Measurements from ENCODE around the gene MORN1. TPM values are rescaled to one million over a fixed set of nuclear protein-coding genes. Genes with fewer than 3 reads are reported as not detected.

The MORN1 gene
- total and polyA plus RNA-seq, 8 donors: 4.7 to 9.3 (median 5.3) TPM

DNA sequence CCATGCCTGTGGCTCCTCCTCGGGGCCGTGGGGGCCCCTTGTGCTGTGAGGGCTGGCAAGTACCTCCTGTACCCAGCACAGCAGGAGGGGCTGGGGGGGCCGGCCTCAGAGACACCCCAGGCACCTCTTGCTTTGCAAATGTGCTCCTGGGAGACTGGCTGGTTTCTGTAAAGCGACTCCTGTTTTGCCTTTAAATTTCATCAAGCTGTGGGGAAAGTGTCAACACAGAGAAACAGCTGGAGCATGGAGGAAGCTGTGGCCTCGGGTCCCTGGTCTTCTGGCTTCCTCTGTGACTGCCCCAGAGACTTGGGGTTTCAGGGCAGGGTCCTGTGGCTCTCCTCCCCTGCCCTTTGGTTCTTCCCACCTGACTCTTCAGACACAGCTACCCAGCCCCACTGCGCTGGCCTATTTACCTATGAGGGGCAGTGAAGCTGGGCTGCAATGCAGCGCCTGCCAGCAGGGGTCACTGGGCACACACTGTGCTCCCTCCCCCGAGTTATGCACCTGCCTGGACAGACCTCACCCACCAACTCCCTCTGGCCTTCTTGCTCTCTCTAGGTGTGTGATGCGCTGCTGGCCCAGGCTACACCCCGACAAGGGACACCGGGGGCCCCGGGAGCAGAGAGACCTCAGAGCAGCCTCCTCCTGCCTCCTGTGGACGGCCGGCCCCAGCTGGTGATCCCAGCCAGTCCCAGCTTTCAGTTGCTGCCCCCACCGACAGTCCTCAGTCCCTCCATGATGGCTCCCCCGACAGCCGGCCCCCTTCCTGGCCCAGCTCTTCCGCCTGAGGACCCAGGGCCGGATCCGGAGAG lies 38.6 kb upstream of the MORN1 start:
- H3K27ac ChIP-seq: no peak overlapping the region
- WGBS, 2 donors: 81 to 84% methylated on average over 20 of the region's 20 CpGs
- ATAC-seq (no peak), FAIRE-seq (no peak), DNase-seq (no peak)
- intact Hi-C loops (cut with DNase I): loop anchor here in 1 of 3 donors (10.0 kb wide), 1 partner anchor 205 kb away; the partner anchor contains the start of gene MMEL1
- no peaks in the 10 kb centered on the region for H3K36me3 ChIP-seq
- TF ChIP-seq, protein P1, sequence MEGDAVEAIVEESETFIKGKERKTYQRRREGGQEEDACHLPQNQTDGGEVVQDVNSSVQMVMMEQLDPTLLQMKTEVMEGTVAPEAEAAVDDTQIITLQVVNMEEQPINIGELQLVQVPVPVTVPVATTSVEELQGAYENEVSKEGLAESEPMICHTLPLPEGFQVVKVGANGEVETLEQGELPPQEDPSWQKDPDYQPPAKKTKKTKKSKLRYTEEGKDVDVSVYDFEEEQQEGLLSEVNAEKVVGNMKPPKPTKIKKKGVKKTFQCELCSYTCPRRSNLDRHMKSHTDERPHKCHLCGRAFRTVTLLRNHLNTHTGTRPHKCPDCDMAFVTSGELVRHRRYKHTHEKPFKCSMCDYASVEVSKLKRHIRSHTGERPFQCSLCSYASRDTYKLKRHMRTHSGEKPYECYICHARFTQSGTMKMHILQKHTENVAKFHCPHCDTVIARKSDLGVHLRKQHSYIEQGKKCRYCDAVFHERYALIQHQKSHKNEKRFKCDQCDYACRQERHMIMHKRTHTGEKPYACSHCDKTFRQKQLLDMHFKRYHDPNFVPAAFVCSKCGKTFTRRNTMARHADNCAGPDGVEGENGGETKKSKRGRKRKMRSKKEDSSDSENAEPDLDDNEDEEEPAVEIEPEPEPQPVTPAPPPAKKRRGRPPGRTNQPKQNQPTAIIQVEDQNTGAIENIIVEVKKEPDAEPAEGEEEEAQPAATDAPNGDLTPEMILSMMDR (IDR thresholded peaks at IDR 0.05): no peak
- no peaks in the 10 kb centered on the region for H3K27me3 ChIP-seq
- no peak overlapping the region for H3K4me3 ChIP-seq
- no peaks in the 10 kb centered on the region for H3K9me3 ChIP-seq
- H3K4me1 ChIP-seq: no peaks in the 10 kb centered on the region

DNA sequence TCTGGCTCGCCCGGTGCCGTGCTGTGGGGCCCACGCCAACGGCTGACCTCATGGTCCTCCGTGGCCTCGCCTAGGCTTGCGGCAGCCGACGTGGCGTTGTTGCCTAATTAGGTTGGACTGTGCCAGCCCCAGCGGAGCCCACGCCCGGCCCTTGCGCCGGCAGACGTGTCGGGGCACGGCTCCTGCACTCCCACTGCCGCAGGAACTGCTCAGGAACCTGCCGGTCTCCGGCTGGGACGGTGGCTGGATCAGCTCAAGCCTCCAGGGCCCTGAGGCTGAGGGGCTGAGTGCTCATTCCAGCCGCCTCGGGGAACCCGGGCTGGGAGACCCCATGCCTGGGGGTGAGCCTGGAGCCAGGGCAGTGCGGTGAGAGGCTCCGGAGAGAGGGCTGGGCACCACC lies 37.1 kb upstream of the MORN1 start:
- no peak overlapping the region for H3K27ac ChIP-seq
- H3K4me3 ChIP-seq: no peak overlapping the region
- DNase-seq (no peak), ATAC-seq (peak in 1 of 4 donors; percentile 35), FAIRE-seq (no peak)
- intact Hi-C loops (cut with DNase I): loop anchor here in 1 of 3 donors (10.0 kb wide), 1 partner anchor 206 kb away; the partner anchor contains the start of gene MMEL1
- H3K36me3 ChIP-seq: no peaks in the 10 kb centered on the region
- TF ChIP-seq, protein P1 (IDR thresholded peaks at IDR 0.05): no peak
- H3K27me3 ChIP-seq: no peaks in the 10 kb centered on the region
- H3K4me1 ChIP-seq: no peaks in the 10 kb centered on the region
- WGBS, 2 donors: 82 to 88% methylated on average over 27 to 28 of the region's 28 CpGs
- no peaks in the 10 kb centered on the region for H3K9me3 ChIP-seq

DNA sequence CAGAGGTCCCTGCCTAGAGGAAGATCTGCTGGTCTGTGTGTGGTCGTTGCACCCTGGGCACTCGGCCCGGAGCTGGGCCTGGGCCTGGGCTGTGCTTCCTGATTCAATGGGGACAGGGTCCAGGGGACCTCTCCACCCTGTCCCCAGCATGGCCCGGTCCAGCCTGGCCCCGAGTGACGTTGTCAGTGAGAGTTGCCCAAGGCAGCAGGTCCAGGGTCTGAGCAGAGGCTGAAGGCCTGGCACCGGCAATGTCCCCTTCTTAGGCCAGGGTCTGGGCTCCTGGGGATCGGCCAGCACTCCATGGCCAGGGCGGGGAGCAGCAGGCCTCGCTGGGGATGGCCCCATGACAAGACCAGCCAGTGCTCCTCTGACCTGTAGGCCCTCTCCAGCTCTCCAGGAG lies 36.6 kb upstream of the MORN1 start:
- ATAC-seq: no peak

DNA sequence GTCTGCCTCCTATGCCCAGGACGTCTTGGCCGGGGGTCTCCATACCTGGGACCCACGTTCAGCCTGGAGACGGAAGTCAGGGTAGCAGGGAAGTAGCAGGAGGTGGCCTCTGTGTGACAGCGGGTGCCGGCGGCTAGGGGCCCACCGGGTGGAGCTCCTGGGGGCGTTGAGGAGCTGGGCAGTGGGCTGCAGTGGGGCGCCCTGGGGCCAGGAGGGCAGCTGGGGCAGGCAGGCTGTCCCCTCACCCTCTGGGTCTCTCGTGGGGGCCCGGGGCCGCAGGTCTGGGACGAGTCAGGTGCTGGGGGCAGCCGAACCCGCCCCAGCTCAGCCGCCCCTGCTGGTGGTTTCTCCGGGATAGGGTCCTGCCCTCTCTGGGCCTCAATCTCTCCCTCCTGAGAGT lies 35.7 kb upstream of the MORN1 start:
- DNase-seq: no peak
- FAIRE-seq: no peak
- intact Hi-C loops (cut with DNase I): loop anchor here in 1 of 3 donors (10.0 kb wide), 1 partner anchor 208 kb away; the partner anchor contains the start of gene MMEL1
- Histone ChIP-seq H3K4me1 (no peaks in the 10 kb centered on the region), H3K36me3 (no peaks in the 10 kb centered on the region), H3K9me3 (no peaks in the 10 kb centered on the region), H3K27me3 (no peaks in the 10 kb centered on the region), H3K4me3 (no peak overlapping the region), H3K27ac (no peak overlapping the region)
- TF ChIP-seq, protein P1 (IDR thresholded peaks at IDR 0.05): no peak
- 60 to 70% methylated on average over 18 of the region's 18 CpGs for WGBS, 2 donors
- ATAC-seq: no peak

More for the DNA sequence above, 36.6 kb upstream of the MORN1 start:
- no peaks in the 10 kb centered on the region for H3K27me3 ChIP-seq
- no peaks in the 10 kb centered on the region for H3K9me3 ChIP-seq
- FAIRE-seq (no peak), DNase-seq (no peak)
- no peaks in the 10 kb centered on the region for H3K36me3 ChIP-seq
- intact Hi-C loops (cut with DNase I): loop anchor here in 1 of 3 donors (10.0 kb wide), 1 partner anchor 207 kb away; the partner anchor contains the start of gene MMEL1
- no peaks in the 10 kb centered on the region for H3K4me1 ChIP-seq
- WGBS, 2 donors: 64 to 81% methylated on average over 9 to 10 of the region's 10 CpGs
- TF ChIP-seq, protein P1 (IDR thresholded peaks at IDR 0.05): no peak
- no peak overlapping the region for H3K4me3 ChIP-seq
- H3K27ac ChIP-seq: no peak overlapping the region

GRCh38 chr1:2426540-2426939 lies 35.2 kb upstream of the MORN1 start:
- DNase-seq (no peak), ATAC-seq (no peak), FAIRE-seq (no peak)
- intact Hi-C loops (cut with DNase I): loop anchor here in 1 of 3 donors (10.0 kb wide), 1 partner anchor 208 kb away; the partner anchor contains the start of gene MMEL1
- Histone ChIP-seq H3K4me1 (no peaks in the 10 kb centered on the region), H3K27ac (no peak overlapping the region), H3K9me3 (no peaks in the 10 kb centered on the region), H3K27me3 (no peaks in the 10 kb centered on the region), H3K4me3 (no peak overlapping the region), H3K36me3 (no peaks in the 10 kb centered on the region)
- TF ChIP-seq, protein P1 (IDR thresholded peaks at IDR 0.05): no peak
- 43 to 55% methylated on average over 16 to 18 of the region's 18 CpGs for WGBS, 2 donors

Measured in pancreas (tissue), 10 donors.